Mesodermal cell (in vitro differentiated cells): Measurements from ENCODE around the gene PHF1.

ENCODE experiments used
- H3K27ac ChIP-seq: 2 replicates; pipeline ENCODE4 v1.7.0; 2013; ENCODE audit warnings: mild to moderate bottlenecking, low read depth, low read length, moderate library complexity; ENCODE audit not compliant: severe bottlenecking
- H3K36me3 ChIP-seq: 2 replicates; pipeline ENCODE4 v1.7.1; 2013; ENCODE audit warnings: mild to moderate bottlenecking, low read length, moderate library complexity; ENCODE audit not compliant: control insufficient read depth, insufficient read depth
- H3K4me1 ChIP-seq: one replicate; pipeline ENCODE4 v1.7.1; 2013; ENCODE audit warnings: mild to moderate bottlenecking, low read length; ENCODE audit not compliant: insufficient read depth, control insufficient read depth, poor library complexity, severe bottlenecking
- H3K4me3 ChIP-seq: 2 replicates; pipeline ENCODE4 v1.7.0; 2013; ENCODE audit warnings: low read length, control low read depth, mild to moderate bottlenecking; ENCODE audit not compliant: insufficient read depth, poor library complexity, severe bottlenecking; ENCODE audit errors: extremely low read depth
- H3K9me3 ChIP-seq: 2 replicates; pipeline ENCODE4 v1.7.1; 2013; ENCODE audit warnings: mild to moderate bottlenecking, low read length, moderate library complexity; ENCODE audit not compliant: control insufficient read depth
- WGBS, 2 experiments: methylation state at CpG; one replicate each; pipeline ENCODE4 v1.1.5; 2013; ENCODE audit warnings: missing lambda C conversion rate in 2 of 2; ENCODE audit not compliant: insufficient coverage in 2 of 2; 5-methylcytosine and 5-hydroxymethylcytosine counted together

PHF1 gene

DNA sequence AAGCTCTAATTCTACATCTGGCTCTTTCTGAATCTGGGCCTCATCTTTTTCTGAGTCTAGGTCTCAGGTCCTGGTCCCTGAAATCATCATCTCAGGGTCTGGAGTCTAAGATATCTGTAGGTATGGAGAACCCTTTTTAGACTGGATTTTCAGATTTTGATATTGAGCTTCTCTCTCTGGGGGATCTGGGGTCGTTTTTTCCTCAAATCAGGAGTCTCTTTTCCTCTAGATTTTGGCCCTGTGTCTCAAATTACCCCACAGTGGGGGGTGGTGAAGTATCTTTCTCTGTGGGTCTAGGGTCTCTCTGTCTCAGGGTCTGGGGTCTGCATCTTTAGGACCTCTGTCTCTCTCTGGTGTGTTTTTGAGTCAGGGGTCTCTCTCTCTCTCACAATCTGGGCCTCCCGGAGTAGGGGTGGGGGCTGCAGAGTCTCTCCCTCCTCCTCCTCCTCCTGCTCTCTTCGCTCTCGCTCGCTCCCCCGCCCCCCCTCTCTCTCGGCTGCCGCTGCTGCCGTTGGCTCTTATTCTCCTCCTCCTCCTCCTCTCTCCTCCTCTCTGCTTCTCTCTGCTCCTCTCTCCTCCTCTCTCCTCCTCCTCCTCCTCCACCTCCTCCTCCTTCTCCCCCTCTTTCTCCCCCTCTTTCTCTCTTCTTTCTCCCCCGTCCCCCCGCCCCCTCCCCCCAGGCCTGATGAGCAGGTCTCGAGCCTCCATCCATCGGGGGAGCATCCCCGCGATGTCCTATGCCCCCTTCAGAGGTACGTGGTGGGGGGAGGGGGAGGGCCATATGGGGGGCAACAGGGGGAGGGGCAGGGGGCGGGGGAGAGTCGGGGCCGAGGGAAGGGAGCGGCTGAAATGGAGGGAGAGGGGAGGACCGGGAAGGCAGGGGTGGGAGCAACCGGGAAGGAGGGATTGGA lies 9.0 kb downstream of the PHF1 start, which contains the start of gene SYNGAP1:
Gene SYNGAP1, plus strand, starts transcription at position 486 of the 911 bp plus-strand sequence. Its CDS starts 200 bp downstream, at position 686.
- peaks cover 39% of the 10 kb centered on the region for H3K4me1 ChIP-seq
- H3K4me3 ChIP-seq: peak within 1 kb of the TSS; percentile 45
- whole genome bisulfite sequencing, 2 experiments: 0% methylated on average over 4 to 13 of the region's 22 CpGs
- no peaks in the 10 kb centered on the region for H3K9me3 ChIP-seq
- H3K36me3 ChIP-seq: peaks cover 45% of the 10 kb centered on the region
- H3K27ac ChIP-seq: peak within 1 kb of the TSS; percentile 96

DNA sequence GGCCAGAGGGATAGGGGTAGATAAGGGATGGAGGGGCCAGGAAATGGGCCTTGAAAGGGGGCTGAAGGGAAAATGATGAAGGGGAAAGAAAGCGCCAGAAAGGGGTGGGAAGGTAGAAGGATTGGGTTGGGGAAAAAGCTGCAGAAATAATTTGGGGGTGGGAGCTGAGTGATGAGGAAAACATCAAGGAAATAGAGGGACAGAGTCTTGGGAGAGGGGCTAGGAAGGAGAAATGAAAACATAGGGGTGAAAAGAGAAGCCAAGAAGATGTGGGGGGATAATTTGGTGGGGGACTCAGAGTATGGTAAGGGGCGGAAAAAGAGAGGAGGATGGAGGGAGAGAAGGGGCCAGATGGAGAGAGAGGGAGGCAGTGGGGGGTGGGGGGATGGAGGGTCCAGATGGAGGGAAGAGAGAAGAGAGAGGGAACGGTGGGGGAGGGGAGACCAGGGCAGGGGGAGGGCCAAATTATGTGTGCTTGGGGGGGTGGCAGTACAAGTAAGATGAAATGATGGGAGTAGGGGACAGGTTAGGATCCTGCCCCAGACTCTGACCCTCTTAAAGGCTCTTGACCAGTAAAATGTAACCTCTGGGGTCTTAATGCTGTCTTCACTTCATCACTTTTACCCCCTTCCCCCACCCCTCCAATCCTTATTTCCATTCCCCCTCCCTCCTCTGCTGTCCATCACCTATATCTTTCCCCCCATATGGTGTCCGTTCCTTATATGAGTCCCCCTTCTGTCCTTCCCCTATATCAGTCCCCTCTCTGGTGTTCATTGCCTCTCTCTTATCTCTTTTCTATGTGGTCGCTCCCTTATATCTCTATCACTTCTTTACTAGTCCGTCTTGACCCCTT lies 9.9 kb downstream of the PHF1 start:
- peaks cover 32% of the 10 kb centered on the region for H3K4me1 ChIP-seq
- H3K27ac ChIP-seq: no peak overlapping the region
- WGBS, 2 experiments: 58 to 60% methylated on average over 5 to 6 of the region's 6 CpGs
- no peaks in the 10 kb centered on the region for H3K9me3 ChIP-seq
- H3K4me3 ChIP-seq: peak overlapping the region; percentile 45
- H3K36me3 ChIP-seq: peaks cover 36% of the 10 kb centered on the region

DNA sequence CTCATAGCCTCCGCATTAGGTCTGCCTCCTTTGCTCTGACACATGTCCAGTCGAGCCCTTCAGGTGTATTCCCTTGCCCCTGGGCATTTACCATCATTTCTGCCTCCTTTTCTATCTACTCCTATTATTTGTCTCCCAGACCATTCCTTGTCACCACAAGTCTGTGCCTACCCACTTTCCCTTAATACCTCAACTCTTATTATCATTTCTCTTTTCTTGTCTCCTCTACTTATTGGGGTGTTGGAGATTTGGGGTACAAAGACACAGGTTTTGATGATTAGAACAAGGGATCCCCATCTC lies 10.5 kb downstream of the PHF1 start:
- no peaks in the 10 kb centered on the region for H3K9me3 ChIP-seq
- H3K27ac ChIP-seq: no peak overlapping the region
- 89 to 90% methylated on average over 2 of the region's 2 CpGs for WGBS, 2 experiments
- peak overlapping the region; percentile 45 for H3K4me3 ChIP-seq
- H3K4me1 ChIP-seq: peaks cover 27% of the 10 kb centered on the region
- H3K36me3 ChIP-seq: peaks cover 30% of the 10 kb centered on the region

DNA sequence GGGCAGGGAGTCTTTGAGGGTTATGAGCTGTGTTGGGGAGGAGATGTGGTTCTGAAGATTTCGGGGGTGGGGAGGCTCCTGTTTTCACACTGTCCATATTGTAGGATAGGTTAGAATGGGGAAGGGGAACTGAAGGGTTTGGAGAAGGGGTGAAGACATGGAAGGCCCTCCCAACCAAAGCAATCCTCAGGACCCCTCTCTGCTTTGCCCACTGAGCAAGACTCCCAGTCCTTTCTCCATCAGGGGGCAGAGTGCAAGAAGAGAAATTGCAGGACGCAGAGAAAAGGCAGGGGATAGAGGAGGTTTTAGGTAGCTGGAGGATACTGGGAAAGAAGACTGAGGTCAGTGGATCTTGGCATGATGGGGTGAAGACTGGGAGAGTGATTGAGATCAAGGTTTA lies 13.0 kb downstream of the PHF1 start:
- no peaks in the 10 kb centered on the region for H3K9me3 ChIP-seq
- H3K4me1 ChIP-seq: peaks cover 22% of the 10 kb centered on the region
- WGBS, 2 experiments: 87 to 89% methylated on average over 1 to 2 of the region's 2 CpGs

DNA sequence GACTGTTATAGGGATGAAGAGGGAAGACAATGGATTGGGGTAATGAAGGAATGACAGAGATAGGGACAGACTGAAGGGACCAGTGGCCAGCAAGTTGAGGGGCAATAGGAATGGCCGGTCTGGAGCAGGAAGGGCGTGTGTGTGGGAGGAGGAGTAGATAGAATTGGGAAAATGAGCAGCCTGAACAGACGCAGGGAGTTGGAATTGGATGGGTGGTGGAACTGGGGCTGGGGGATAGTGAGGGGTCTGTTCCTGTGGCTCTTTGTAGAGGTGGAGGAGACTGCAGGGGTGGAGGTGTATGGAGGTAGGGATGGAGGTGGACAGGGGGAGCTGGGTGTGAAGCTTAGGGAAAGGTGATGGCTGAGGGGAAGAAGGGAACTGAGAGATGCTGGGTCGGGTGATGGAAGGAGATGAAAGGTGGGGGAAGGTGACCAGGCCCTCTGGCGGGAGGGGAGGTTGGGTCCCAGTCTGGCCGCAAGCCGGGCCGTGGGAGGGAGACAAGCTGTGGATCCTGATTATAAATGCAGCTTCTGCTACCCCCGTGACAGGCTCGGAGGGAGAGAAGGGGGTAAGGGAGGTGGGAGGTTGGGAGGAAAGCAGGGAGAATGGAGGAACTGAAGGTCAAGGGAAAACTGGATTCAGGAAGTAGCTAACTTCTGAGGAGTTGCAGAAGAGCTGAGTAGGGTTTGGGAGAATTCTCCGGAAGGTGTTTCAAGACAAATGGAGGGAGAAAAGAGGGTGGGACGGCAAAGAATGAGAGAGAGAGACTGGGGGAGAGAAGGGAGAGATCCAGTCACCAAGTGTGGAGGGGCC lies 14.2 kb downstream of the PHF1 start:
- no peaks in the 10 kb centered on the region for H3K9me3 ChIP-seq
- H3K27ac ChIP-seq: peak overlapping the region; percentile 88
- H3K4me3 ChIP-seq: peak overlapping the region; percentile 42
- H3K4me1 ChIP-seq: peaks cover 25% of the 10 kb centered on the region
- 11 to 23% methylated on average over 10 to 12 of the region's 12 CpGs for WGBS, 2 experiments
- H3K36me3 ChIP-seq: peaks cover 22% of the 10 kb centered on the region

More for the DNA sequence above, 13.0 kb downstream of the PHF1 start:
- Histone ChIP-seq H3K4me3 (no peak overlapping the region), H3K27ac (no peak overlapping the region), H3K36me3 (peaks cover 22% of the 10 kb centered on the region)

DNA sequence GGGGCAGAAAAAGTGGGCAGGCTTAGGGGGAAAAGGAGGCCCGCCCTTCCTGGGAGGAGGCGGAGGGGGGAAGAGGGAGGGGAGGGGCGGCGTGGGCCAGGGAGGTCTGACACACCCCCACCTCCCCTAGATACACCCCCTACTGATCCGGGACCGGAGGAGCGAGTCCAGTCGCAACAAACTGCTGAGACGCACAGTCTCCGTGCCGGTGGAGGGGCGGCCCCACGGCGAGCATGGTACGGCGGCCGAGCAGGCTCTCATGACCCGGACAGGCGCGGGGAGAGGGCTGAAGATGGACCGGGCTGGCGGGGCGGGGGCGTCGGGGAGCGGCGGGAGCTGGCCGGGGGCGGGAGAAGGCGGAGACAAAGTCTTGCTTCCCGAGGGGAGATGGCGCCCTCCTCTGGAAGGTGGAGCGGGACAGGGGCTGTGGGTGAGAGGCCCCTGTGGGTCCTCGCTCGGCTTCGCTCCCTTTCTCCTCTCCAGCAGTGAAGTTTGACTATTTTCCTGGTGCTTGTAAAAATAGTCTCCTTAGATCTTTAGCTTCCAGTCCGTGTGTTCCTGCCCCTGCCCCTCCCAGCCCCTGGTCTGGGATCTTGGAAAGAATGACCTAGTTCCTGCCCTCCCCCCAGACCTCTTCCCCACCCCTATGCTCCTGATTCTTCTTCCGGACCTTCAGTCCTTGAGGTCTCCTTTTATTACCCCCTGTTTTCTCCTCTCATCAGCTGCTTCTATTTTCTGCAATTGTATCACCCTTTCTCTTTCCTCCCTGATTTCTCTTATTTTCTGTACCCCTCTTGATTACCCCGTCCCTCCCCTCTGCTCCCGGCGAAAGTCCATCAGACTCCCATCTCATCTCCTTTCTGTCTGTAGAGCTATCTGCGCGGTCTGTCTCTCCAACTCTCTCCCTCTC lies 15.1 kb downstream of the PHF1 start:
- WGBS, 2 experiments: 2% methylated on average over 21 to 22 of the region's 43 CpGs
- Histone ChIP-seq H3K4me1 (peaks cover 33% of the 10 kb centered on the region), H3K36me3 (peaks cover 22% of the 10 kb centered on the region), H3K4me3 (peak overlapping the region; percentile 42), H3K27ac (peak overlapping the region; percentile 88), H3K9me3 (no peaks in the 10 kb centered on the region)

DNA sequence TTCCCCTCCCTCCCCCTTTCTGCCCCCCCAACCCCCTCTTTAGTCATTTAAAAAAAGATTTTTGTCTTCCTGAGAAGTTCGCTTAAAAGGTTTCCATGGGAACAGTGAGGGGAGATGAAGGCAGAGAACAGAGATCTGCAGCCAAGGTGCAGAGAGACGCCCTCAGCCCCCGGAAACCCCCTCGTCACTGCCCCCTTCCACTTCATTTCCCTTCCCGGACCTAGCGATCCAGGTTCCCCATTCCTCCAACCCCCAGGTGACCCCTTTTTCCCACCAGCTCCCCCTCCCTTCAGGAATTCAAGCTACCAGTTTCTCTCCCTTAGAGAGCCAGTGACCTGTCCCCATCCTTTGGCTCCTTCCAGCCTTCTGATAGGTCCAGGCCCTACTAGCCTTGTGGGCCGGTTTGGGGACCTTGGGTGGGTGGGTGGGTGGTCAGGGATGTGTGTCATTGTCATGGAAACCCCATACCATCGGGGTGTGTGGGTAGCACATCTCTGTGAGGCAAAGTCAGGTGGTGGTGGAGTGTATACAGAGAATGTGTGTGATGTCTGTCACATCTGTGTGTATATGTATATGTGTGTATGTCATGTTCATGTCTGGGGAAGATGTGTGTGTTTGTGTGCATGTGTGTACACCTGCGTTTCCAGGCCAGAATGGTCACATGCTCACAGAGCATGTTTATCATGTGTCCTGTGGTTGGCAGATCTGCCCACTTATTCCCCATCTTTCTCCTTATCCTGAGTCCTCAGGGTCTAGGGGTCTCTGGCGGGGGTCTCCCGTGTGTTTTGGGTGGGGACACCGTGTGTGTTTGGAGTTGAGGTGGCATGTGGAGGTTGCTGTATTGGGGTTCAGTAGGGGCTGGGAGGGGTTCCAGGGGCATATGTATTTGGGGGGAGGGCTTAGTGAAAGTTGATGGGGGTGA lies 16.0 kb downstream of the PHF1 start:
- H3K4me3 ChIP-seq: peak overlapping the region; percentile 48
- H3K27ac ChIP-seq: peak overlapping the region; percentile 88
- peaks cover 22% of the 10 kb centered on the region for H3K36me3 ChIP-seq
- no peaks in the 10 kb centered on the region for H3K9me3 ChIP-seq
- peaks cover 40% of the 10 kb centered on the region for H3K4me1 ChIP-seq
- WGBS, 2 experiments: 24 to 26% methylated on average over 5 to 8 of the region's 12 CpGs

DNA sequence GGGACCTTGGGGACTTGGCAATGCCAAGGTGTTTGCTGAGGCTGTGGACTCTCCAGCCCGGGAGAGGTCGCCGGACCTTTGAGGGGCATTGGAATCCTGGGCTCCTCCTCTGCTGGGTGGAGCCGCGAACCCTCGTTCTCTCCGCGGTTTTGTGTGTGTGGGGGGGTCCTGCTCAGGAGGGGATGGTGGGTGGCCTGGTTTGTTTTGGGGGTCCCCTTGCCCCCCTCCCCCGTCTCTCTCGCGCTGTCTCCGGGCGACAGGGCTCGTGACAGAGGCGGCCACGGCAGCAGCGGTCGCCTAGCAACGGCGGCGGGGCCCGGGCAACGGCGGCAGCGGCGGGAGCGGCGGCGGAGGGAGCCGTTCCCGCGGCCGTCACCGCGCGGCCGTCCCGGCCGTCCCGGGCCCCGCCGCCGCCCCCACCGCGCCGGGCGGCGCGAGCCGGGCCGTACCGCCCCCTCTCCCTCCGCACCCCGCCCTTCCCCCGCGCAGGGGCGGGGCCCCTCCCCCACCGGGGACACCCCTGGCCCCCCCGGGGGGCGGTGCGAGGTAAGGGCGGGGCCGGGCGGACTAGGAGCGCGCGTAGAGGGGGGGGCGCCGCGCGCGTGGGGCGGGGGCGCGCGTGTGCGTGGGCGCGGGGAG lies 16.9 kb downstream of the PHF1 start:
- peak overlapping the region; percentile 48 for H3K4me3 ChIP-seq
- H3K4me1 ChIP-seq: peaks cover 48% of the 10 kb centered on the region
- no peak overlapping the region for H3K27ac ChIP-seq
- 1 to 3% methylated on average over 13 to 20 of the region's 79 CpGs for WGBS, 2 experiments
- H3K36me3 ChIP-seq: peaks cover 17% of the 10 kb centered on the region
- no peaks in the 10 kb centered on the region for H3K9me3 ChIP-seq
